ENCODE measurements around the gene PHF3.

The PHF3 gene

DNA sequence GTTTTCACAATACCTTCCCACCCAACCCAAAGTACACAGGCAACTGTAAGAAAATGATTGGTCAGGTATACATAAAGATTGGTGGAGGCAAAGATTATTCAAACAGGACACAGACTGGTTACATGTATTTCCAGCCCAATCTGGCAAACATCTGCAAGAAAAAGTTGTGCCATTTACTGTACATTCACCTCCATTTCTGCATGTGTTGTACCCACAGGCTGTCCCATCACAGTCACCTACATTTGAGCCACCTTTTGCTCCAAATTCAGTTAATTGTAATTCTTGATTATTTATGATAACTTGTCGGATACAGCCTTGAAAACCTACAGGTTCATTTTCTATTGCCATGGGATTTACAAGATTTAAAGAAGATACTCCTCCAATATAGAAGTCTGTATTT lies 85.6 kb downstream of the PHF3 start:
- no peak overlapping the region for H2BK15ac ChIP-seq (replicated peaks; ENCODE audit: low read depth)
- H3K23ac ChIP-seq (ENCODE audit: low read length): no peak overlapping the region
- no CpG with 5 or more reads among the region's 1 CpG for WGBS (ENCODE audit: extremely low coverage, insufficient coverage, low lambda C conversion rate)

DNA sequence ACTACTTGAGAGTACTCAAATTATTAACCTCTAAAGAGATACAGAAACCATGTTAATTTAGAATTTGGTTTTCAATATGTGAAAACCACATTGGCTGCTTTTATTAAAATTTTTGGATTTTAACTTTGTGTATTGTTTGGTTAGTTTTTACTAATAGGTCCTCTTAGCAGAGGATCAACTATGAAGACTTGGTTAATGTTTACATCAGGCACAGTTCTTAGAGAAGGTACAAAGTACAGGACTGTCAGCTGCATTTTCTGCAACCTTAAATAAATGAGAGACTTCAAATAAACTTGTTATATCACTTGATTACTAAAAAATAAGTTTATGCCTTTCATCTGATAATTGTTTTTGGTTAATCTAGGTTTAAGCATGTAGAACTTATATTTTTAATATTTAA lies 89.1 kb downstream of the PHF3 start:
- Histone ChIP-seq H4K5ac (ENCODE audit: low read length) (no peak overlapping the region), H2BK120ac (ENCODE audit: low read depth, low read length) (no peak overlapping the region), H3K23ac (ENCODE audit: low read length) (no peak overlapping the region), H2BK5ac (ENCODE audit: low read length) (no peak overlapping the region), H2BK15ac (replicated peaks; ENCODE audit: low read depth) (no peak overlapping the region), H3K9ac (ENCODE audit: low read length) (no peak overlapping the region), H3K56ac (ENCODE audit: low read length) (no peak overlapping the region), H4K8ac (ENCODE audit: low read depth, low read length) (no peak overlapping the region), H3K4me2 (ENCODE audit: low read length) (no peak overlapping the region), H3K18ac (ENCODE audit: low read length) (no peak overlapping the region), H3K4me3 (ENCODE audit: low read length) (no peak overlapping the region), H3K4me1 (ENCODE audit: control insufficient read depth, low read depth, low read length) (no peaks in the 10 kb centered on the region), H3K79me2 (ENCODE audit: control insufficient read depth, insufficient read depth, low read length) (no peaks in the 10 kb centered on the region), H3K79me1 (ENCODE audit: low read length) (no peaks in the 10 kb centered on the region), H3K36me3 (ENCODE audit: control insufficient read depth, insufficient read depth, low read length) (no peaks in the 10 kb centered on the region), H3K4ac (ENCODE audit: low read depth, low read length) (no peak overlapping the region), H3K27ac (ENCODE audit: low read depth, low read length) (no peak overlapping the region), H2AK5ac (ENCODE audit: low read length) (no peak overlapping the region), H3K27me3 (ENCODE audit: insufficient read depth, low read length, poor library complexity) (no peaks in the 10 kb centered on the region)
- no peak for DNase-seq

More for the DNA sequence above, 85.6 kb downstream of the PHF3 start:
- H3K9ac ChIP-seq (ENCODE audit: low read length): no peak overlapping the region
- no peak overlapping the region for H4K5ac ChIP-seq (ENCODE audit: low read length)
- H3K18ac ChIP-seq (ENCODE audit: low read length): no peak overlapping the region
- no peaks in the 10 kb centered on the region for H3K27me3 ChIP-seq (ENCODE audit: insufficient read depth, low read length, poor library complexity)
- no peaks in the 10 kb centered on the region for H3K36me3 ChIP-seq (ENCODE audit: control insufficient read depth, insufficient read depth, low read length)
- no peaks in the 10 kb centered on the region for H3K4me1 ChIP-seq (ENCODE audit: control insufficient read depth, low read depth, low read length)
- H2BK120ac ChIP-seq (ENCODE audit: low read depth, low read length): no peak overlapping the region
- H3K79me2 ChIP-seq (ENCODE audit: control insufficient read depth, insufficient read depth, low read length): no peaks in the 10 kb centered on the region
- DNase-seq: no peak
- H2AK5ac ChIP-seq (ENCODE audit: low read length): no peak overlapping the region
- H3K27ac ChIP-seq (ENCODE audit: low read depth, low read length): no peak overlapping the region
- no peaks in the 10 kb centered on the region for H3K79me1 ChIP-seq (ENCODE audit: low read length)
- H4K8ac ChIP-seq (ENCODE audit: low read depth, low read length): no peak overlapping the region
- H3K56ac ChIP-seq (ENCODE audit: low read length): no peak overlapping the region
- H3K4ac ChIP-seq (ENCODE audit: low read depth, low read length): no peak overlapping the region
- H2BK5ac ChIP-seq (ENCODE audit: low read length): no peak overlapping the region
- no peak overlapping the region for H3K4me3 ChIP-seq (ENCODE audit: low read length)
- no peak overlapping the region for H3K4me2 ChIP-seq (ENCODE audit: low read length)

DNA sequence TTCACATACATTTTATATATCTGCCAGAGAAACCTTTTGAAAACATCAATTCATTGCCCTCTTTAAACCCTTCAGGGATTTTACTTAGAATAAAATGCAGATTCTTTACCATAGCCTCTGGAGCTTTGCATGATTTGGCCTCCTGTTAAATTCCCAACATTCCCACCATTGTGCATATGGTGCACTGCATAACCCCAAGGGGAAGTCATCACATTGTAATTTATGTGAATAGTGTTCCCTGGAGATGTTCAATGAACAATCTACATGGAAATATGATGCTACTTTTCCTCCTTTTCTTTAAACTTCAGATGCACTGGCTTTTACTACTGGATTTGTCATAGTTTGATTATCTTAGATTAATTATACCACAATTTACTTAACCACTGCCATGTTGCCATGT lies 94.7 kb downstream of the PHF3 start:
- no peak overlapping the region for H3K9ac ChIP-seq (ENCODE audit: low read length)
- H2AK5ac ChIP-seq (ENCODE audit: low read length): no peak overlapping the region
- no peak overlapping the region for H3K56ac ChIP-seq (ENCODE audit: low read length)
- no peak overlapping the region for H3K4me2 ChIP-seq (ENCODE audit: low read length)
- H3K79me1 ChIP-seq (ENCODE audit: low read length): no peaks in the 10 kb centered on the region
- H2BK120ac ChIP-seq (ENCODE audit: low read depth, low read length): no peak overlapping the region
- H3K23ac ChIP-seq (ENCODE audit: low read length): no peak overlapping the region
- no peak overlapping the region for H2BK15ac ChIP-seq (replicated peaks; ENCODE audit: low read depth)
- no peak overlapping the region for H3K27ac ChIP-seq (ENCODE audit: low read depth, low read length)
- no peaks in the 10 kb centered on the region for H3K4me1 ChIP-seq (ENCODE audit: control insufficient read depth, low read depth, low read length)
- no peak overlapping the region for H3K4ac ChIP-seq (ENCODE audit: low read depth, low read length)
- H3K36me3 ChIP-seq (ENCODE audit: control insufficient read depth, insufficient read depth, low read length): no peaks in the 10 kb centered on the region
- H3K18ac ChIP-seq (ENCODE audit: low read length): no peak overlapping the region
- H3K79me2 ChIP-seq (ENCODE audit: control insufficient read depth, insufficient read depth, low read length): no peaks in the 10 kb centered on the region
- H3K4me3 ChIP-seq (ENCODE audit: low read length): no peak overlapping the region
- peak; percentile 16 for DNase-seq
- H3K27me3 ChIP-seq (ENCODE audit: insufficient read depth, low read length, poor library complexity): no peaks in the 10 kb centered on the region
- no peak overlapping the region for H2BK5ac ChIP-seq (ENCODE audit: low read length)
- H4K5ac ChIP-seq (ENCODE audit: low read length): no peak overlapping the region
- no peak overlapping the region for H4K8ac ChIP-seq (ENCODE audit: low read depth, low read length)

DNA sequence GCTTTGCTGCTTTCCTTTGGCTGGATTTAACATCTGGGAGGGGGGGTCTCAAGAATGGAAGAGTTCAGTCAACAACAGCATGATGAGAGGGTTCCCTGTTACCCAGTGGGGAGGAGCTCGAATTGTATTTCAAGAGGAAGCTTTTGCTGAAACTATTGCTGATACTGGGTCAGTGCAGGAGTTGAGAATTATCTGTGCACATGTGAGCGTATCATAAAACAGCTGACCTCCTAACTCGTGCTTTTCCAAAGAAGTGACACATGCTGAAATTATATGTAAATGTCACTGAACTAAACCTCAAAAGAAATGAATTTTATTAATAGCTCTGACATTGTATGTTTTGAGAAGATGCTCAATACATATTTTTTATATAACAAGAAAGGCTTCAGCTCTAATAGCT lies 96.3 kb downstream of the PHF3 start:
- no CpG with 5 or more reads among the region's 3 CpGs for WGBS (ENCODE audit: extremely low coverage, insufficient coverage, low lambda C conversion rate)

DNA sequence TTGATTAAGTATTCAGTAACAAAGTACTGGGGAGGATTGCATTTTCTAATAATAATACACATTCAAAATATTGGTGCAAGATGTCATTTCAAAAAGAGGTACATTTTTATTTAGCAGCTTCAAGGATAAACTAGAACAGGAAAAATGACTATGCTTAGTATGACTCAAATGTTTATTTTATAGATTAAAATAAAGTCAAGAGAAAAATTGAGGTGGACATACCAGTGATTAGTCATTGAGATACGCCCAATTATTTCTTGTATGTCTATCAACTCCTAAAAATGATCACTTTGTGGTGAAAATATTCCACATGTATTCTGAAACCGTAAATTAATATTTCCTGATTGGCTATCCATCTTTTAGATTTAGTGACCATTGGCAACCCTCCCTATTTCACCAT lies 96.7 kb downstream of the PHF3 start:
- no peak overlapping the region for H3K27ac ChIP-seq (ENCODE audit: low read depth, low read length)

More for the DNA sequence above, 96.3 kb downstream of the PHF3 start:
- H3K4me1 ChIP-seq (ENCODE audit: control insufficient read depth, low read depth, low read length): no peaks in the 10 kb centered on the region
- H3K79me2 ChIP-seq (ENCODE audit: control insufficient read depth, insufficient read depth, low read length): no peaks in the 10 kb centered on the region
- no peak overlapping the region for H2AK5ac ChIP-seq (ENCODE audit: low read length)
- no peak for DNase-seq
- H3K9ac ChIP-seq (ENCODE audit: low read length): no peak overlapping the region
- no peak overlapping the region for H2BK15ac ChIP-seq (replicated peaks; ENCODE audit: low read depth)
- no peak overlapping the region for H3K18ac ChIP-seq (ENCODE audit: low read length)
- H3K4ac ChIP-seq (ENCODE audit: low read depth, low read length): no peak overlapping the region
- no peak overlapping the region for H3K23ac ChIP-seq (ENCODE audit: low read length)
- no peak overlapping the region for H3K27ac ChIP-seq (ENCODE audit: low read depth, low read length)
- H3K56ac ChIP-seq (ENCODE audit: low read length): no peak overlapping the region
- no peak overlapping the region for H2BK120ac ChIP-seq (ENCODE audit: low read depth, low read length)
- H2BK5ac ChIP-seq (ENCODE audit: low read length): no peak overlapping the region
- H3K4me3 ChIP-seq (ENCODE audit: low read length): no peak overlapping the region
- H3K36me3 ChIP-seq (ENCODE audit: control insufficient read depth, insufficient read depth, low read length): no peaks in the 10 kb centered on the region
- no peak overlapping the region for H4K5ac ChIP-seq (ENCODE audit: low read length)
- H3K4me2 ChIP-seq (ENCODE audit: low read length): no peak overlapping the region
- no peak overlapping the region for H4K8ac ChIP-seq (ENCODE audit: low read depth, low read length)
- no peaks in the 10 kb centered on the region for H3K79me1 ChIP-seq (ENCODE audit: low read length)
- H3K27me3 ChIP-seq (ENCODE audit: insufficient read depth, low read length, poor library complexity): no peaks in the 10 kb centered on the region

DNA sequence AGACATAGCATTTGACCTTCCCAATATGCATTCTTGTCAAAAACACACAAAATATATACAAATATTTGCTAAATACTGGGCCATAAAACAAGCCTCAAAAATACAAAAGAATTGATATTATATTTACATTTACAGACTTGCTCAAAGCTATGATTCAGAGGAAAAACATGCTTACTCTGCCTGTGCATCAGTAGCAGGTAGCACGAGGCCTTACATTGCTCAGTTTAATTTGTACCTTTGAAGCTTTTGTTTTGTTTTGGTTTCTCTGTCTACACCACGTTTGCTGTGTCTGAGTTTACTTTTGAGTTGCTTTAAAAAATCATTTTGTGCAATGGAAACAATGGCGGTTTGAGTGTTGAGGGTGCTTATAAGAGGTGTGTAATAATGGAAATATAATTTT lies 99.3 kb downstream of the PHF3 start:
- H4K5ac ChIP-seq (ENCODE audit: low read length): no peak overlapping the region
- no peaks in the 10 kb centered on the region for H3K79me2 ChIP-seq (ENCODE audit: control insufficient read depth, insufficient read depth, low read length)
- no peak overlapping the region for H2AK5ac ChIP-seq (ENCODE audit: low read length)
- no peaks in the 10 kb centered on the region for H3K27me3 ChIP-seq (ENCODE audit: insufficient read depth, low read length, poor library complexity)
- no peak overlapping the region for H4K8ac ChIP-seq (ENCODE audit: low read depth, low read length)
- H3K4me1 ChIP-seq (ENCODE audit: control insufficient read depth, low read depth, low read length): no peaks in the 10 kb centered on the region
- H3K18ac ChIP-seq (ENCODE audit: low read length): no peak overlapping the region
- H3K79me1 ChIP-seq (ENCODE audit: low read length): no peaks in the 10 kb centered on the region
- H3K4me3 ChIP-seq (ENCODE audit: low read length): no peak overlapping the region
- H2BK5ac ChIP-seq (ENCODE audit: low read length): no peak overlapping the region
- WGBS (ENCODE audit: extremely low coverage, insufficient coverage, low lambda C conversion rate): no CpG with 5 or more reads among the region's 3 CpGs
- no peak overlapping the region for H3K27ac ChIP-seq (ENCODE audit: low read depth, low read length)
- no peak overlapping the region for H3K4me2 ChIP-seq (ENCODE audit: low read length)
- DNase-seq: no peak
- H3K36me3 ChIP-seq (ENCODE audit: control insufficient read depth, insufficient read depth, low read length): no peaks in the 10 kb centered on the region
- no peak overlapping the region for H3K4ac ChIP-seq (ENCODE audit: low read depth, low read length)
- no peak overlapping the region for H3K56ac ChIP-seq (ENCODE audit: low read length)
- no peak overlapping the region for H3K23ac ChIP-seq (ENCODE audit: low read length)
- no peak overlapping the region for H2BK15ac ChIP-seq (replicated peaks; ENCODE audit: low read depth)
- no peak overlapping the region for H3K9ac ChIP-seq (ENCODE audit: low read length)
- no peak overlapping the region for H2BK120ac ChIP-seq (ENCODE audit: low read depth, low read length)

More for the DNA sequence above, 96.7 kb downstream of the PHF3 start:
- Histone ChIP-seq H4K8ac (ENCODE audit: low read depth, low read length) (no peak overlapping the region), H3K23ac (ENCODE audit: low read length) (no peak overlapping the region), H3K4me2 (ENCODE audit: low read length) (no peak overlapping the region), H3K56ac (ENCODE audit: low read length) (no peak overlapping the region), H3K36me3 (ENCODE audit: control insufficient read depth, insufficient read depth, low read length) (no peaks in the 10 kb centered on the region), H4K5ac (ENCODE audit: low read length) (no peak overlapping the region), H2AK5ac (ENCODE audit: low read length) (no peak overlapping the region), H3K4ac (ENCODE audit: low read depth, low read length) (no peak overlapping the region), H3K18ac (ENCODE audit: low read length) (no peak overlapping the region), H3K79me2 (ENCODE audit: control insufficient read depth, insufficient read depth, low read length) (no peaks in the 10 kb centered on the region), H3K79me1 (ENCODE audit: low read length) (no peaks in the 10 kb centered on the region), H2BK15ac (replicated peaks; ENCODE audit: low read depth) (no peak overlapping the region), H3K4me3 (ENCODE audit: low read length) (no peak overlapping the region), H3K27me3 (ENCODE audit: insufficient read depth, low read length, poor library complexity) (no peaks in the 10 kb centered on the region), H2BK5ac (ENCODE audit: low read length) (no peak overlapping the region), H3K4me1 (ENCODE audit: control insufficient read depth, low read depth, low read length) (no peaks in the 10 kb centered on the region), H3K9ac (ENCODE audit: low read length) (no peak overlapping the region), H2BK120ac (ENCODE audit: low read depth, low read length) (no peak overlapping the region)
- DNase-seq: no peak
- no CpG with 5 or more reads among the region's 2 CpGs for WGBS (ENCODE audit: extremely low coverage, insufficient coverage, low lambda C conversion rate)
